SK-N-SH treated with all-trans-retinoic acid at 6 μM for 48 hours (cell line): ENCODE data around the gene NGEF.

Source experiments
- CSRNP3 ChIP-seq: fragments of 250-450 bp; sonication (Bioruptor Pico); IDR thresholded peaks from 2 replicates; pipeline ENCODE4 v1.5.1; 2021; ENCODE audit warnings: mild to moderate bottlenecking, moderate library complexity
- GLIS3 ChIP-seq: fragments of 250-450 bp; sonication (Bioruptor Pico); IDR thresholded peaks from 2 replicates; pipeline ENCODE4 v1.5.0; 2020; ENCODE audit warnings: mild to moderate bottlenecking, moderate library complexity
- TSHZ2 ChIP-seq: fragments of 250-450 bp; sonication (Bioruptor Pico); IDR thresholded peaks from 2 replicates; pipeline ENCODE4 v1.5.0; 2020; ENCODE audit warnings: mild to moderate bottlenecking, moderate library complexity
- ZFP3 ChIP-seq: fragments of 250-450 bp; sonication (Bioruptor Pico); IDR thresholded peaks from 2 replicates; pipeline ENCODE4 v1.5.0; 2020; ENCODE audit warnings: mild to moderate bottlenecking, moderate library complexity

- TF ChIP-seq TSHZ2 (CRISPR knock-in tag) (no peak), CSRNP3 (no peak), ZFP3 (CRISPR knock-in tag) (no peak), GLIS3 (no peak)
Measured at GRCh38 chr2:232860593-232861241, 152.3 kb downstream of the NGEF start.
